HG02678 (cell line): ENCODE data around the gene TSSC4.

ENCODE experiments used
- ATAC-seq: cut with Tn5 transposase; IDR thresholded peaks from one replicate; pipeline ENCODE4 v1.9.1; 2021; ENCODE audit warnings: mild to moderate bottlenecking, moderate library complexity; ENCODE audit not compliant: unreplicated experiment

The TSSC4 gene

GRCh38 chr11:2368851-2369180 lies 31.7 kb upstream of the TSSC4 start:
- no peak for ATAC-seq

DNA sequence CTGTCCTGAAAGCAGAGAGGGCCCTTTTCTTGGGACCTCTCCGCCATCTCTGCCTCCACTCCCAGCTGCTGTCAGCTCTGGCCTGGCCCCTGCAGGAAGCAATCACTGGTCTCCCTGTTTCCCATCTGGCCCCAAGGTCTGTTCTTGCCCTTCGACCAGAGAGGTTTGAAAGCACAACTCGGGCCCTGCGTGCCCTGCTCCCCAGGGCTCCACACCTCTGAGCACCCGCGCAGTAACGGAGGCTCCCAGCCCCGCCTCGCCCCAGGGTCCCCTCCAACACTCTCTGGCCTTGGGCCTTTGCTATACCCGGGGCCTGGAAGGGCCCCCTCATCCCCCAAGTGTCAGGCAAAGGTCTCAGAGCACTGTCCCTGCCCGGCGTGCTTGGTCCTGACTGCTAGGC lies 31.2 kb upstream of the TSSC4 start:
- ATAC-seq: no peak

- no peak for ATAC-seq
Measured at GRCh38 chr11:2369896-2370295, 30.7 kb upstream of the TSSC4 start.

GRCh38 chr11:2374456-2375201 lies 25.9 kb upstream of the TSSC4 start:
- ATAC-seq: no peak

DNA sequence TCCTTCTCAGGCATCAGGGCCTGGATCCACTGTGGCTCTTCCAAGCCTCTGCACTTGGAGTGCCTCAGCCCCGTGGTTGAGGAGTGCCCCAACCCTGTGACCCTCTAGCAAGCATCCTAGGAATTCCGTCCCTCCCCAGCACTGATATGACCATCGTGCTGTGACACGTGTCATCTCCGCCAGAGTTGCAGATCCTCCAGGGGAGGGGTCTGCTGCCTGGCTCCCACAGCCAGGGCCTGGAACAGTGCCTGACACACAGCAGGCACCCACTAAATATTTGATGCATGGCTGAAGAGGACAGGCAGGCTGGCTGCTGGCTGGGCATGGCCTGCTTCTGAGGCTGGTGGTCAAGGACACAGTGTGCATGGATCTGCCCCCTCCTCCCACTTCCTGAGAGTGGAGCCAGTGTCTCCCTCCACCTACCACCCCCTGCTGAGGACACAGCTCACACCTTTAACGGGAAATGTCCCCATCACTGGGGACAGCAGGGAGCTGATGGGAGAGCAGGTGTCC lies 25.2 kb upstream of the TSSC4 start:
- no peak for ATAC-seq

GRCh38 chr11:2375964-2376551 lies 24.5 kb upstream of the TSSC4 start:
- ATAC-seq: no peak

GRCh38 chr11:2376751-2377451 lies 23.6 kb upstream of the TSSC4 start, which contains the start of gene CD81:
Gene CD81 (plus strand): TSS chr11:2377310. CDS start chr11:2377550, 240 bp downstream.
- ATAC-seq: peak; percentile 55

DNA sequence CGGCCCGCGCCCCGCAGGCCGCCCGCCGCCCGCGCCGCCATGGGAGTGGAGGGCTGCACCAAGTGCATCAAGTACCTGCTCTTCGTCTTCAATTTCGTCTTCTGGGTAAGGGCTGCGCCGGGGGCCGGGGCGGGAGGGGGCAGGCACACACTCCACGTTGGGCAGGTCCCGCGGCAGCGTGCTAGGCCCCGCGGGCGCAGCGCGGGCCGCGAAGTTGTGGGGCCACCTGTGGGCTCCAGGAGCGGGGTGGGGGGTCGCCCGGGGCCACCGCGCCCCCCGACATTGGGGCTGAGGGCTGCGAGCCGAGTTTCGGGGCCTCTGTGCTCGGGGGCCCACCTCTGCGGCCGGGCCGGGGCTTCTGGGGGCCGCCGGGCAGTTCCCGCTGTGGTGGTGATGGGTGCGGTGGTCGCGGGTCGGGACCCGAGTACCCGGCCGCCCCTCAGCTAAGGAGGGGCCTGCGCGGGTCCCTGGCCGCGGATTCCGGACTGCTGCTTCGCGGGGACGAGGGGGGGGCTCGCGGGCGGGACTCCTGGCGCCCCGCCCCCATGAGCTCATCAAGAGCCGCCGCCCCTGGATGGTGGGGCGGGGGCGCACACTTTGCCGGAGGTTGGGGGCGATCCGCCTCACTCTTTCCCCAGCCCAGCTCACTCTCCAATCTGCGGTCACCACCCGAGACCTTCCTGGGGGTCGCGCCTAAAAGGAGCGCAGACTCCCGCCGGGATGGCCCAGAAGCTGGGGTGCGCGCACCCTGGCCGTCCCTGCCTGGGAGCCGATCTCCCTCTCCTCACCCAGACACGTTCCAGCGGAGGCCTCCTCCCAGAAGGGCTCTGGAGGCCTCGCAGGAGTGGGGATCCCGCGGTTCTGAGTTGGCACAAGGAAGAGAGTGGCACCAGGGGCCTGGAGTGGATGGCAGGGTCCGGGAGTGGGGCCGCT lies 22.8 kb upstream of the TSSC4 start:
- ATAC-seq: peak; percentile 28

DNA sequence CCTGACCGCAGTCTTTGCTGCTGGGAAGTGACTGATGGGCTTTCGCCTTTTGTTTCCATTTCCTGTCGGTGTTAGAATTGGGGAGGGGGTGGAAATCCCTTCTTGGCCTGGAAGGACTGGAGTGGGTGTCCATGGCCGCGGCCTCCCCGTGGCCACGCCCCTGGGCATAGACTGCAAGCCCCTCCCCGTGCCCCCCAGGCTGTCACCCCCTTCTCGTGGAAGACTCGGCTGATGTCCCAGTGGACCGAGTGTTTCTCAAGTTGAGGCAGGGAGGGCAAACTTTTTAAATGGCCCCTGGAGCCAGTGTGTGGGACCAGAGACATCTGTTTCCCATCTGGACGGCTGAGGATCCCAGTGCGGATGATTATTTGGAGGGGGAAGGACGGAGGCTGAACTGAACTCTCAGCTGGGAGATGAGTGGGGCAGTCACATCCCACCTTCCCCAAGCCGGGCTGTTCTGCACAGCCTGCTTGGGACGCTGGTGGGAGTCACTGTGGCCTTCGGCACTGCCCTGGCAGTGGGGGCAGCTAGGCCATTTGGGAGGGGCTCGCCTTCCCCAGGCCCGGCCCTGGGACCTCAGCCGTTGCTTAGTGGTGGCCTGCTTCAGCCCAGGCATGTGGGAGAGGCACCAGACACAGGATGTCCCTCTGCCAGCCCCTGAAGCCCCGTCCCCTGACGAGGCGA lies 21.9 kb upstream of the TSSC4 start:
- ATAC-seq: no peak

DNA sequence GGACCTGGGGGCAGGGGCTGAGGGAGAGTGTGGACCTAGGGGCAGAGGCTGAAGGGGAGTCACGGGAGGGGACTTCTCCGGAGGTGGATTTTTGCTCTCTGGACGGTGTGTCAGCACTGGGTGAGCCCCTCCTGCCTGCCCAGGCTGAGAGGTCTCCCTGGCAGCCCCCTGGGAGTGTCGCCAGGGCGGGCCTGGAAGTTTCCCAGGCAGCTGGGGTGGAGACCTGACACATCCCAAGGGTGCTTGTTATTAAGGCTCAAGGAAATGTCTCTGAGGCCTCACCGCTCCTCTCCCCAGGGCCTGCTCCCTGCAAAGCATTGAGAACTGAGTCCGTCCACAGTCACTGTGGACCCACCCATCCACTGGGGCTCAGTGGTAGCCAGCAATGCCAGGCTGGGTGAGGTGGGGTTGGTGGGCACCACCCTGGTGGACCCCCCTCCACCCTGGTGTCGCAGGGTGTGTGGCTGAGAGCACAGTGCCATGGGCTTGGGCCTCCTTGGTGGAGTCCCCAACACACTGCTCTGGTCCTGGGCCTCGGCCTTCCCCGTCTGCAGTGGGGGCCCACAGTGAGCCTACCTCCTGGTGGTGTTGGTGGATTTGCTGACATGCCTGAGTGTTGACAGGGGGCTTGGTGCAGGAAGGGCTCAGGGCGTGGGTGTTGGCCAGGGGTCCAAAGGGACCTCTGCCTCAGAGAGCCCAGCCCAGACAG lies 20.9 kb upstream of the TSSC4 start:
- ATAC-seq: no peak

DNA sequence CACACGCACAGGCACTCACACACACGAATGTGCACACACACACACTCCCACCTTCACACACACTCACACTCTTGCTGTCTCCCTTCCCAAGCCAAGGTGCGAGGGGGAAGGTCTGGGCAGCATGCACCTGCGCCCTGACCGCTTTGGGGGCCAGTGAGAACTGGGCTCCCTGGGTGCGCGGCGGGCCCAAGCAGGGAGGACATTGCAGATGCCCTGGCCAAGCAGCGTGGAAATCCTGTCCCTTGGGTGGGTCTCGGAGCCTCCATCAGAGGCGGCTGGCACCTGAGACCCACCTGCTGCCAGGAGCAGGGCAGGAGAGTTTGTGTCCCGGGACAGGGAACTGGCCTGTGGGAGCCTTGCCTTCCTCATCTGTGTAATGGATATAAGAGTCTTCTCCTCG lies 20.2 kb upstream of the TSSC4 start:
- ATAC-seq: no peak

- no peak for ATAC-seq
Measured at GRCh38 chr11:2380807-2381350, 19.7 kb upstream of the TSSC4 start.

- no peak for ATAC-seq
Measured at GRCh38 chr11:2381494-2382128, 18.9 kb upstream of the TSSC4 start.

- no peak for ATAC-seq
Measured at GRCh38 chr11:2382129-2382517, 18.4 kb upstream of the TSSC4 start.

GRCh38 chr11:2382936-2383851 lies 17.4 kb upstream of the TSSC4 start:
- ATAC-seq: no peak

DNA sequence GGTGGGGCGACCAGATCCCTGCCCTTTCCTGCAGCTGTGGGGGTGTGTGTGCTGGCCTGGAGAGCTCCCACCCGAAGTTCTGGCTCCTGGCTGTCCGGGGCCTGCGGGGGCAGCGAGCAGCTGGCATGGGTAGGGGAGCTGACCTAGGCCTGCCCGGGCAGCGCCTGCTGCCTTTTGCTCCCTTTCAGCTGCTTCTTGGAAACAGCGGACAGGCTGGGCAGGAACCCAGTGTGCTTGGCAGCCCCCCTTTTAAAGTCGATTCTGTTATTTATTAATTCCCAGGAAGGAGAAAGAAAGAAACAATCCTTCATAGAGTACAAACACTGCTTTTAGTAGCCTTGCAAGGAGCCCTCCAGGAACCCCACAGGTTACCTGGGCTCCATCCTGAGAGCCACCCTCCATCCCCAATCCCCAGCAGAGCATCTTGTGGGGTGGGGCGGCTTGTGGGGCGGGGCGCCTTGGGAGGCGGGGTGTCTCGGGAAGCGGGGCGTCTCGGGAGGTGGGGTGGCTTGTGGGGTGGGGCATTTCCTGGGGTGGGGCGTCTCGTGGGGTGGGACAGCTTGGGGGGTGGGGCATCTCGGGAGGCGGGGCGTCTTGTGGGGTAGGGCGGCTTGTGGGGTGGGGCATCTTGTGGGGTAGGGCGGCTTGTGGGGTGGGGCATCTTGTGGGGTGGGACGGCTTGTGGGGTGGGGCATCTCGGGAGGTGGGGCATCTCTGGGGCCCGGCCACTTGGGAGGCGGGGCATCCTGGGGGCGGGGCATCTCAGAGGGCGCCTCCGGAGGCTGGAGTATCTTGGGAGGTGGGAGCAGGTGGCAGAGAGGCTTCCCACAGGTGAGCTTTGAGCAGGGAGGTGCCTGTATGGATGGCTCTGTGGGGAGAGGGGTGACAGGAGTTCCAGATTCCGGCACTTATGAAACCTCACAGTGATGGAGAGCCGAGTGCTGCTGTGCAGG lies 16.4 kb upstream of the TSSC4 start:
- ATAC-seq: peak; percentile 26
